Hepatocyte (in vitro differentiated cells): ENCODE results near the gene TEKT3. TPM values are rescaled to one million over a fixed set of nuclear protein-coding genes. Genes with fewer than 3 reads are reported as not detected.

Source experiments
- DNase-seq: peaks from one replicate; pipeline ENCODE4 v3.0.0-alpha.2; 2016; ENCODE audit warnings: low spot score
- H2AFZ ChIP-seq: fragments of 200-600 bp; sonication (generic); 2 replicates; pipeline ENCODE4 v1.6.0; 2016; ENCODE audit warnings: antibody characterized with exemption, mild to moderate bottlenecking
- H3K27ac ChIP-seq: fragments of 200-600 bp; sonication (generic); 2 replicates; pipeline ENCODE4 v1.5.1; 2016; ENCODE audit warnings: mild to moderate bottlenecking
- H3K27me3 ChIP-seq: fragments of 200-600 bp; sonication (generic); 2 replicates; pipeline ENCODE4 v1.6.1; 2016
- H3K36me3 ChIP-seq: fragments of 200-600 bp; sonication (generic); replicated peaks from 2 replicates; pipeline ENCODE4 v1.5.1; 2016; ENCODE audit warnings: low read depth; ENCODE audit not compliant: insufficient read depth
- H3K4me1 ChIP-seq: fragments of 200-600 bp; sonication (generic); 2 replicates; pipeline ENCODE4 v1.5.1; 2016; ENCODE audit warnings: mild to moderate bottlenecking, moderate library complexity; ENCODE audit not compliant: insufficient read depth
- H3K4me2 ChIP-seq: fragments of 200-600 bp; sonication (generic); 2 replicates; pipeline ENCODE4 v1.6.0; 2016
- H3K4me3 ChIP-seq: fragments of 200-600 bp; sonication (generic); 2 replicates; pipeline ENCODE4 v1.5.1; 2016; ENCODE audit warnings: mild to moderate bottlenecking
- H3K79me2 ChIP-seq: fragments of 200-600 bp; sonication (generic); 2 replicates; pipeline ENCODE4 v1.6.0; 2017; ENCODE audit warnings: mild to moderate bottlenecking
- H3K9me2 ChIP-seq: fragments of 200-600 bp; sonication (generic); replicated peaks from 2 replicates; pipeline ENCODE4 v1.6.0; 2017; ENCODE audit warnings: mild to moderate bottlenecking; ENCODE audit not compliant: insufficient read depth
- H3K9me3 ChIP-seq: fragments of 200-600 bp; sonication (generic); 2 replicates; pipeline ENCODE4 v1.5.1; 2016; ENCODE audit warnings: low read depth, mild to moderate bottlenecking
- H4K20me1 ChIP-seq: fragments of 200-600 bp; sonication (generic); 2 replicates; pipeline ENCODE4 v1.6.0; 2016; ENCODE audit warnings: mild to moderate bottlenecking; ENCODE audit not compliant: insufficient read depth, poor library complexity, severe bottlenecking
- CTCF ChIP-seq: fragments of 200-600 bp; sonication (generic); IDR thresholded peaks from 2 replicates; pipeline ENCODE4 v1.5.1; 2016; ENCODE audit warnings: antibody characterized with exemption, mild to moderate bottlenecking; ENCODE audit not compliant: poor library complexity
- EZH2 ChIP-seq: fragments of 200-600 bp; sonication (generic); IDR thresholded peaks from 2 replicates; pipeline ENCODE4 v1.6.1; 2016; ENCODE audit warnings: antibody characterized with exemption, mild to moderate bottlenecking, borderline replicate concordance
- EZH2phosphoT487 ChIP-seq: fragments of 200-600 bp; sonication (generic); IDR thresholded peaks from one replicate; pipeline ENCODE4 v1.6.1; 2018; ENCODE audit warnings: antibody characterized with exemption, mild to moderate bottlenecking, low read depth, moderate library complexity; ENCODE audit not compliant: unreplicated experiment, severe bottlenecking
- WGBS: methylation state at CpG from one replicate; pipeline ENCODE4 v1.1.6; 2016; ENCODE audit warnings: low lambda C conversion rate; ENCODE audit errors: missing lambda C conversion rate; 5-methylcytosine and 5-hydroxymethylcytosine counted together
- polyA plus RNA-seq: library from polyadenylated mRNA; unstranded; fragments of >200 nt; fragmentation: Nextera tagmentation; extraction: Ambion mirVana; gene quantifications from 2 replicates; pipeline ENCODE4 v1.2.1, GENCODE V29; 2016
- total RNA-seq: library from RNA; depleted of rRNA; stranded (reverse); fragments of >200 nt; gene quantifications from 2 replicates; pipeline ENCODE4 v1.2.3, GENCODE V29; 2014

Gene TEKT3
- total and polyA plus RNA-seq, 2 experiments from 2014 or later: 0.45 to 1.9 TPM

- no peak overlapping the region for H3K4me3 ChIP-seq
- peak; percentile 66 for DNase-seq
- no peaks in the 10 kb centered on the region for H3K36me3 ChIP-seq
- H3K9me2 ChIP-seq: no peaks in the 10 kb centered on the region
- TF ChIP-seq CTCF (no peak), EZH2phosphoT487 (no peak), EZH2 (no peak)
- H3K9me3 ChIP-seq: no peaks in the 10 kb centered on the region
- 21% methylated on average over 4 of the region's 4 CpGs for WGBS
- no peak overlapping the region for H2AFZ ChIP-seq
- peak overlapping the region; percentile 91 for H3K27ac ChIP-seq
- no peaks in the 10 kb centered on the region for H3K79me2 ChIP-seq
- H3K27me3 ChIP-seq: no peaks in the 10 kb centered on the region
- H3K4me1 ChIP-seq: peaks cover 35% of the 10 kb centered on the region
- H3K4me2 ChIP-seq: peak overlapping the region; percentile 45
- no peaks in the 10 kb centered on the region for H4K20me1 ChIP-seq
Observed at GRCh38 chr17:15348021-15348420, 6.6 kb upstream of the TEKT3 start.

GRCh38 chr17:15346066-15346595, 4.7 kb upstream of the TEKT3 start:
- H3K27me3 ChIP-seq: peaks cover 5% of the 10 kb centered on the region

GRCh38 chr17:15343749-15344148, 2.4 kb upstream of the TEKT3 start:
- WGBS: 53% methylated on average over 4 of the region's 4 CpGs
- Histone ChIP-seq H2AFZ (no peak overlapping the region), H3K36me3 (no peaks in the 10 kb centered on the region), H3K27ac (peak overlapping the region; percentile 27), H3K27me3 (peaks cover 13% of the 10 kb centered on the region), H3K9me3 (no peaks in the 10 kb centered on the region), H3K9me2 (no peaks in the 10 kb centered on the region), H4K20me1 (no peaks in the 10 kb centered on the region), H3K79me2 (no peaks in the 10 kb centered on the region), H3K4me2 (no peak overlapping the region), H3K4me1 (peaks cover 15% of the 10 kb centered on the region), H3K4me3 (no peak overlapping the region)
- DNase-seq: peak; percentile 61
- TF ChIP-seq EZH2phosphoT487 (no peak), EZH2 (no peak), CTCF (no peak)

More at GRCh38 chr17:15346066-15346595, 4.7 kb upstream of the TEKT3 start:
- H4K20me1 ChIP-seq: no peaks in the 10 kb centered on the region
- H3K4me1 ChIP-seq: peaks cover 20% of the 10 kb centered on the region
- no peaks in the 10 kb centered on the region for H3K36me3 ChIP-seq
- peak; percentile 39 for DNase-seq
- H3K9me2 ChIP-seq: no peaks in the 10 kb centered on the region
- H3K27ac ChIP-seq: peak overlapping the region; percentile 91
- no peak overlapping the region for H2AFZ ChIP-seq
- TF ChIP-seq CTCF (no peak), EZH2 (no peak), EZH2phosphoT487 (no peak)
- no peaks in the 10 kb centered on the region for H3K79me2 ChIP-seq
- no peak overlapping the region for H3K4me3 ChIP-seq
- H3K4me2 ChIP-seq: no peak overlapping the region
- no peaks in the 10 kb centered on the region for H3K9me3 ChIP-seq
- WGBS: 69% methylated on average over 11 of the region's 13 CpGs
